Caco-2 (cell line): ENCODE data around the gene ADCY1. TPM values are rescaled to one million over a fixed set of nuclear protein-coding genes. Genes with fewer than 3 reads are reported as not detected.

ENCODE experiments used
- BruUV-seq: library from RNA; stranded (reverse); fragments of 400-500 nt; replicated peaks from 2 replicates; lab custom pipeline; 2021; lab: Mats Ljungman, UMichigan
- CTCF ChIA-PET: fragments of 300-600 bp; sonication (Branson Sonifier 250); formaldehyde crosslinking; loops from one replicate; lab custom pipeline; 2022; ENCODE audit warnings: antibody characterized with exemption; lab: Charles Lee
- POLR2A ChIA-PET: fragments of 300-600 bp; sonication (Branson Sonifier 250); formaldehyde crosslinking; loops from one replicate; lab custom pipeline; 2022; ENCODE audit warnings: antibody characterized with exemption; lab: Charles Lee
- DNase-seq, 2 experiments: peaks; one replicate each; pipeline versions ENCODE4 v3.0.0 to v3.0.0-alpha.2; 2020 to 2022
- H3K27me3 ChIP-seq: replicated peaks from 2 replicates; pipeline ENCODE4 v1.6.0; 2011; ENCODE audit warnings: low read length; ENCODE audit not compliant: control insufficient read depth, insufficient read depth
- H3K36me3 ChIP-seq: 2 replicates; pipeline ENCODE4 v1.5.1; 2011; ENCODE audit warnings: low read length; ENCODE audit not compliant: control insufficient read depth, insufficient read depth
- H3K4me1 ChIP-seq: fragments of 250-450 bp; sonication (Bioruptor Pico); 2 replicates; pipeline ENCODE4 v1.5.1; 2020; ENCODE audit warnings: mild to moderate bottlenecking
- H3K4me3 ChIP-seq: 2 replicates; pipeline ENCODE4 v1.5.1; 2011; ENCODE audit warnings: low read depth, mild to moderate bottlenecking, control low read depth, low read length
- H3K9me3 ChIP-seq: fragments of 250-450 bp; sonication (Bioruptor Pico); 2 replicates; pipeline ENCODE4 v1.5.1; 2020; ENCODE audit warnings: mild to moderate bottlenecking, moderate library complexity
- H3K27ac Mint-ChIP-seq: one replicate; pipeline ENCODE4 v1.8.0; 2022; ENCODE audit warnings: mixed read lengths; ENCODE audit not compliant: unreplicated experiment
- H3K27me3 Mint-ChIP-seq: one replicate; pipeline ENCODE4 v1.8.0; 2022; ENCODE audit warnings: mixed read lengths; ENCODE audit not compliant: insufficient read depth, unreplicated experiment
- H3K36me3 Mint-ChIP-seq: one replicate; pipeline ENCODE4 v1.8.0; 2022; ENCODE audit warnings: mild to moderate bottlenecking, mixed read lengths; ENCODE audit not compliant: insufficient read depth, unreplicated experiment
- H3K4me1 Mint-ChIP-seq: one replicate; pipeline ENCODE4 v1.8.0; 2022; ENCODE audit warnings: low read depth, mixed read lengths; ENCODE audit not compliant: unreplicated experiment
- H3K4me3 Mint-ChIP-seq: one replicate; pipeline ENCODE4 v1.8.0; 2022; ENCODE audit warnings: mild to moderate bottlenecking, moderate library complexity, mixed read lengths; ENCODE audit not compliant: unreplicated experiment
- H3K9me3 Mint-ChIP-seq: one replicate; pipeline ENCODE4 v1.8.0; 2022; ENCODE audit warnings: mixed read lengths; ENCODE audit not compliant: unreplicated experiment
- intact Hi-C: fragments of 100-400 bp; cut with micrococcal nuclease; formaldehyde crosslinking; loops from one replicate; pipeline ENCODE4 v1.10.0; 2022; ENCODE audit not compliant: unreplicated experiment
- total RNA-seq: library from RNA; stranded (reverse); gene quantifications from 2 replicates; pipeline ENCODE4 v1.2.3, GENCODE V29; 2022
- TF ChIP-seq, protein P1 (sequence below), 2 experiments: fragments of 200-600 bp in 1 of 2; IDR thresholded peaks; 1 replicate in 1 of 2; 2 replicates in 1 of 2; pipeline versions ENCODE4 v1.5.1 to v1.8.0; 2011 to 2022; ENCODE audit warnings: antibody characterized with exemption in 1 of 2, control low read depth in 1 of 2, inconsistent platforms in 1 of 2, low read depth in 1 of 2, low read length in 1 of 2, mild to moderate bottlenecking in 1 of 2, moderate library complexity in 1 of 2; ENCODE audit not compliant: insufficient read depth in 1 of 2, severe bottlenecking in 1 of 2, unreplicated experiment in 1 of 2

ADCY1 gene
- total RNA-seq, 1 experiment from 2014 or later = 2.9 TPM

DNA sequence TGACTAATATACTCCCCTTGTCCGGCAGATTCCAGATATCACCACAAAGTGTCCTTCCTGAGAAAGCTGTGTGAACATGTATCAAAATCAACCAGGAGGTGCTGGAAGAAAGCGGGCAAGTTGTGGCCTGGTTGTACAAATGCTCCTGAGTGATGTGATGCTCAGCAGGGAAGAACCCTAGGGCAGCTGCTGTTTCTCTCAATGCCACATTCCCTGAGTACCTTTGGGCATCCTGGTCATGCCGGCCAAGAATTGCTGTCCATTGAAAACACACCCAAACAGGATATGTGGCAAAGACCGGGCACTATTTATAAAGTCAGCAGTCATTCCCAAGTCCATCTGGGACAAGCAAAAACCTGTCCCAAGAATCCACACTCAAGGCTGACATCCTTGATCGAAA lies 7.8 kb upstream of the ADCY1 start:
- CTCF ChIA-PET = no interaction called here
- Mint-ChIP-seq H3K4me1 (no peaks in the 10 kb centered on the region), H3K4me3 (no peak overlapping the region), H3K36me3 (no peaks in the 10 kb centered on the region), H3K27me3 (peaks cover 47% of the 10 kb centered on the region), H3K27ac (no peak overlapping the region), H3K9me3 (no peaks in the 10 kb centered on the region)
- POLR2A ChIA-PET = no interaction called here
- no TSS peak for BruUV-seq
- intact Hi-C loops = no loop called here
- Histone ChIP-seq H3K4me3 (no peak overlapping the region), H3K36me3 (no peaks in the 10 kb centered on the region), H3K9me3 (no peaks in the 10 kb centered on the region), H3K27me3 (no peaks in the 10 kb centered on the region), H3K4me1 (no peaks in the 10 kb centered on the region)
- TF ChIP-seq, protein P1, sequence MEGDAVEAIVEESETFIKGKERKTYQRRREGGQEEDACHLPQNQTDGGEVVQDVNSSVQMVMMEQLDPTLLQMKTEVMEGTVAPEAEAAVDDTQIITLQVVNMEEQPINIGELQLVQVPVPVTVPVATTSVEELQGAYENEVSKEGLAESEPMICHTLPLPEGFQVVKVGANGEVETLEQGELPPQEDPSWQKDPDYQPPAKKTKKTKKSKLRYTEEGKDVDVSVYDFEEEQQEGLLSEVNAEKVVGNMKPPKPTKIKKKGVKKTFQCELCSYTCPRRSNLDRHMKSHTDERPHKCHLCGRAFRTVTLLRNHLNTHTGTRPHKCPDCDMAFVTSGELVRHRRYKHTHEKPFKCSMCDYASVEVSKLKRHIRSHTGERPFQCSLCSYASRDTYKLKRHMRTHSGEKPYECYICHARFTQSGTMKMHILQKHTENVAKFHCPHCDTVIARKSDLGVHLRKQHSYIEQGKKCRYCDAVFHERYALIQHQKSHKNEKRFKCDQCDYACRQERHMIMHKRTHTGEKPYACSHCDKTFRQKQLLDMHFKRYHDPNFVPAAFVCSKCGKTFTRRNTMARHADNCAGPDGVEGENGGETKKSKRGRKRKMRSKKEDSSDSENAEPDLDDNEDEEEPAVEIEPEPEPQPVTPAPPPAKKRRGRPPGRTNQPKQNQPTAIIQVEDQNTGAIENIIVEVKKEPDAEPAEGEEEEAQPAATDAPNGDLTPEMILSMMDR (IDR thresholded peaks at IDR 0.05; ENCODE audit: insufficient read depth in 1 of 2, low read depth in 1 of 2, low read length in 1 of 2, severe bottlenecking in 1 of 2, unreplicated experiment in 1 of 2) = no peak
- DNase-seq = no peak

DNA sequence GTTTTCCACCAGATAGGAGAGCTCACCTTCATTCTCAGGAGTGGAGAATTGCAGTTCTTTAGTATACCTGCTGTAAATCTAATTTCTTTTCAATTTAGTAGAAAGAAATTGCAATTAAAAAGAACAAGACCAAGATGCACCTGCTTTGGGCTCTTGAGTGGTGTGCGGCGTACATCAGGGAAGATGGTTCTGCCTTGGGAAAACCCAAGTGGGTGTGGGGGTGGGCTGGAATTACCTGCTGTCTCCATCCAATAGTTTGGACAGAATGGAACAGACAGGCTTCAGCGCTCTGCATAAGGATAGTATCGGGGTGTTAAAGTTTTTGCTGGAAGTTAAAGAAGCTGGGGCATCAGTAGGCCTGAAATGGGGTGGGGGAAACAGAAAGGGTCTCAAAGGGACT lies 7.2 kb upstream of the ADCY1 start:
- CTCF ChIA-PET = no interaction called here
- BruUV-seq = no TSS peak
- intact Hi-C loops = no loop called here
- no peaks in the 10 kb centered on the region for H3K9me3 Mint-ChIP-seq
- no peak overlapping the region for H3K4me3 Mint-ChIP-seq
- TF ChIP-seq, protein P1 (IDR thresholded peaks at IDR 0.05; ENCODE audit: insufficient read depth in 1 of 2, low read depth in 1 of 2, low read length in 1 of 2, severe bottlenecking in 1 of 2, unreplicated experiment in 1 of 2) = no peak
- no peaks in the 10 kb centered on the region for H3K27me3 ChIP-seq
- H3K4me1 ChIP-seq = no peaks in the 10 kb centered on the region
- no peak overlapping the region for H3K4me3 ChIP-seq
- peaks cover 47% of the 10 kb centered on the region for H3K27me3 Mint-ChIP-seq
- no peaks in the 10 kb centered on the region for H3K4me1 Mint-ChIP-seq
- no peaks in the 10 kb centered on the region for H3K36me3 ChIP-seq
- no peak for DNase-seq
- H3K36me3 Mint-ChIP-seq = no peaks in the 10 kb centered on the region
- H3K27ac Mint-ChIP-seq = no peak overlapping the region
- POLR2A ChIA-PET = no interaction called here
- H3K9me3 ChIP-seq = no peaks in the 10 kb centered on the region

DNA sequence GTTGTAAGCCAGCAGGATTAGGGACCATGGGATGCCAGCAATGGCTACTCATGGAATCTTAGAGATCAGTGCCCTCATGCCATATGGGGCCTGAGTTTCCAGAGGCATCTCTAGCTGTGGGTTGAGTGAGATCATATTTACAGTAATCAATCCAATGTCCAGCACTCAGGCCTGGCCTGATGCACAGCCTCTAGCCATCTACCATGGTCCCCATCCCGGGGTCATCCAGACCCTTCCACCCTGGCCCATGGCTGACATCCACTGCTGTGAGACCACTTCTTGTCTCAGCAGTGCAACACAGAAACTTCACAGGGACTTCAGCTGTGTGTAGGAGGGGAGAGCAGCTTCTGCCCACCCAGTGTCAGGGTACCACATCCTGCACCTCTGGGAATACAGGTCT lies 6.5 kb upstream of the ADCY1 start:
- no peaks in the 10 kb centered on the region for H3K27me3 ChIP-seq
- no TSS peak for BruUV-seq
- H3K4me1 ChIP-seq = no peaks in the 10 kb centered on the region
- Mint-ChIP-seq H3K27me3 (peaks cover 49% of the 10 kb centered on the region), H3K27ac (no peak overlapping the region), H3K4me1 (no peaks in the 10 kb centered on the region), H3K9me3 (no peaks in the 10 kb centered on the region), H3K36me3 (no peaks in the 10 kb centered on the region), H3K4me3 (no peak overlapping the region)
- no peak for DNase-seq
- intact Hi-C loops = no loop called here
- ChIA-PET POLR2A (no interaction called here), CTCF (no interaction called here)
- H3K4me3 ChIP-seq = no peak overlapping the region
- no peaks in the 10 kb centered on the region for H3K9me3 ChIP-seq
- no peaks in the 10 kb centered on the region for H3K36me3 ChIP-seq
- TF ChIP-seq, protein P1 (IDR thresholded peaks at IDR 0.05; ENCODE audit: insufficient read depth in 1 of 2, low read depth in 1 of 2, low read length in 1 of 2, severe bottlenecking in 1 of 2, unreplicated experiment in 1 of 2) = no peak
